ENCODE results near the gene JMJD1C. TPM values are rescaled to one million over a fixed set of nuclear protein-coding genes. Genes with fewer than 3 reads are reported as not detected.

The JMJD1C gene
- total RNA-seq, 1 experiment from 2014 or later, result 89.7 TPM

DNA sequence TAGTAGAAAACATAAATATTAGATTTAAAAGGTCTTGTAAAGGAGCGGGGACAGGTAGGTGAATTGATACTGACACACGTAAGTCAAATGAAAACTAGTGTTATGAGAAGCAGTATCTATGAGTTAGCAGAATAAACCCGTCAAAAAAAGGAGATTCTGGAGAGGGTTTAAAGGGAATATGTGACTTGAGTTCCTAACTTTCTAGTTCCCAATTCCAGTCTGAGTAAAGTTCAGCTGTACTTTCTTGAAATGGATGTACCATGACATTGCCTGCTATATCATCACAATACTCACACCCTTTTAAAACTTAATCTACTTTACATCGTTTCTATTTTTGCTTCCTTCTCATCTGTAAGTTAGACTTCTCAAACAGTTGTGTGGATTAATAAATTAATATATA is 210.5 kb downstream of the JMJD1C start:
- peaks cover 14% of the 10 kb centered on the region for H3K4me1 Mint-ChIP-seq (ENCODE audit: low read depth, unreplicated experiment)

DNA sequence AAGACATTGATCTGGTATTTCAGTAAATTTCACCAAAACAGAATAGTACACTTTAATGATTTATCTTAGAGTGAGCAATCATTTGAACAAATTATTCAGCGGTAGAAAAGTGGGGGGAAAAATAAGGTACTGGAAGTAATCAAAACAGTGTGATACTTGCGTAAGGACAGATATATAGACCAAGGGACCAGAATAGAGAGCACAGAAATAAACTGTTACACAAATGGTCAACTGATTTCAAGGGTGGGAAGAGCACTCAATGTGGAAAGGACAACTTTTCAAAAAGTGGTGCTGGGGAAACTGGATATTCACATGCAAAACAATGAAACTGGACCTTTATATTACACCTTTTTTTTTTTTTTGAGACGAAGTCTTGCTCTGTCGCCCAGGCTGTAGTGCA is 212.7 kb downstream of the JMJD1C start:
- H3K4me3 ChIP-seq (ENCODE audit: low read depth, low read length), result no peak overlapping the region
- H3K4me1 ChIP-seq, result no peaks in the 10 kb centered on the region
- H3K36me3 ChIP-seq (ENCODE audit: control insufficient read depth, insufficient read depth, low read length), result no peaks in the 10 kb centered on the region
- H3K9me3 ChIP-seq, result no peaks in the 10 kb centered on the region
- intact Hi-C loops (cut with micrococcal nuclease; ENCODE audit: unreplicated experiment), result loop anchor here (1.0 kb wide), 1 partner anchor 8 kb away; no protein-coding TSS in a partner anchor
- no TSS peak for BruUV-seq (replicated peaks)
- Mint-ChIP-seq H3K27me3 (ENCODE audit: insufficient read depth, unreplicated experiment) (no peaks in the 10 kb centered on the region), H3K4me1 (ENCODE audit: low read depth, unreplicated experiment) (peaks cover 7% of the 10 kb centered on the region), H3K36me3 (ENCODE audit: insufficient read depth, unreplicated experiment) (peaks cover 24% of the 10 kb centered on the region), H3K9me3 (ENCODE audit: unreplicated experiment) (peaks cover 11% of the 10 kb centered on the region), H3K4me3 (ENCODE audit: unreplicated experiment) (no peak overlapping the region), H3K27ac (ENCODE audit: unreplicated experiment) (no peak overlapping the region)
- no peaks in the 10 kb centered on the region for H3K27me3 ChIP-seq (replicated peaks; ENCODE audit: control insufficient read depth, insufficient read depth, low read length)
- no peak for DNase-seq
- CTCF ChIA-PET, result no interaction called here
- TF ChIP-seq CTCF (IDR thresholded peaks at IDR 0.05; ENCODE audit: insufficient read depth in 1 of 2, low read depth in 1 of 2, low read length in 1 of 2, severe bottlenecking in 1 of 2, unreplicated experiment in 1 of 2), result no peak
- POLR2A ChIA-PET, result no interaction called here

More for the DNA sequence above, 210.5 kb downstream of the JMJD1C start:
- H3K27me3 ChIP-seq (replicated peaks; ENCODE audit: control insufficient read depth, insufficient read depth, low read length), result no peaks in the 10 kb centered on the region
- no peaks in the 10 kb centered on the region for H3K9me3 ChIP-seq
- BruUV-seq (replicated peaks), result no TSS peak
- Mint-ChIP-seq H3K9me3 (ENCODE audit: unreplicated experiment) (no peaks in the 10 kb centered on the region), H3K27me3 (ENCODE audit: insufficient read depth, unreplicated experiment) (no peaks in the 10 kb centered on the region), H3K4me3 (ENCODE audit: unreplicated experiment) (no peak overlapping the region), H3K36me3 (ENCODE audit: insufficient read depth, unreplicated experiment) (peaks cover 14% of the 10 kb centered on the region), H3K27ac (ENCODE audit: unreplicated experiment) (no peak overlapping the region)
- POLR2A ChIA-PET, result interaction anchor here (1.5 kb wide), 1 partner anchor 9 kb away, joined by 4 read pairs; no protein-coding TSS in a partner anchor
- DNase-seq, result no peak
- peaks cover 14% of the 10 kb centered on the region for H3K4me1 ChIP-seq
- intact Hi-C loops (cut with micrococcal nuclease; ENCODE audit: unreplicated experiment), result no loop called here
- H3K36me3 ChIP-seq (ENCODE audit: control insufficient read depth, insufficient read depth, low read length), result no peaks in the 10 kb centered on the region
- H3K4me3 ChIP-seq (ENCODE audit: low read depth, low read length), result no peak overlapping the region
- TF ChIP-seq CTCF (IDR thresholded peaks at IDR 0.05; ENCODE audit: insufficient read depth in 1 of 2, low read depth in 1 of 2, low read length in 1 of 2, severe bottlenecking in 1 of 2, unreplicated experiment in 1 of 2), result no peak
- CTCF ChIA-PET, result no interaction called here

- Mint-ChIP-seq H3K27me3 (ENCODE audit: insufficient read depth, unreplicated experiment) (no peaks in the 10 kb centered on the region), H3K4me1 (ENCODE audit: low read depth, unreplicated experiment) (peaks cover 7% of the 10 kb centered on the region), H3K4me3 (ENCODE audit: unreplicated experiment) (no peak overlapping the region), H3K36me3 (ENCODE audit: insufficient read depth, unreplicated experiment) (peaks cover 31% of the 10 kb centered on the region), H3K27ac (ENCODE audit: unreplicated experiment) (no peak overlapping the region), H3K9me3 (ENCODE audit: unreplicated experiment) (peaks cover 12% of the 10 kb centered on the region)
- BruUV-seq (replicated peaks), result no TSS peak
- no peak for DNase-seq
- ChIA-PET POLR2A (no interaction called here), CTCF (no interaction called here)
- TF ChIP-seq CTCF (IDR thresholded peaks at IDR 0.05; ENCODE audit: insufficient read depth in 1 of 2, low read depth in 1 of 2, low read length in 1 of 2, severe bottlenecking in 1 of 2, unreplicated experiment in 1 of 2), result no peak
- Histone ChIP-seq H3K4me1 (no peaks in the 10 kb centered on the region), H3K4me3 (ENCODE audit: low read depth, low read length) (no peak overlapping the region), H3K9me3 (no peaks in the 10 kb centered on the region), H3K27me3 (replicated peaks; ENCODE audit: control insufficient read depth, insufficient read depth, low read length) (no peaks in the 10 kb centered on the region), H3K36me3 (ENCODE audit: control insufficient read depth, insufficient read depth, low read length) (no peaks in the 10 kb centered on the region)
- intact Hi-C loops (cut with micrococcal nuclease; ENCODE audit: unreplicated experiment), result no loop called here
Observed at GRCh38 chr10:63252095-63252762, 213.5 kb downstream of the JMJD1C start.

Data from Caco-2 (cell line).